SKM-1 (cell line): ENCODE data around the gene ZNF691.

Experiments
- DNase-seq: peaks from one replicate; lab custom pipeline; 2025; ENCODE audit not compliant: unreplicated experiment; lab: John Stamatoyannopoulos, UW

Gene ZNF691

DNA sequence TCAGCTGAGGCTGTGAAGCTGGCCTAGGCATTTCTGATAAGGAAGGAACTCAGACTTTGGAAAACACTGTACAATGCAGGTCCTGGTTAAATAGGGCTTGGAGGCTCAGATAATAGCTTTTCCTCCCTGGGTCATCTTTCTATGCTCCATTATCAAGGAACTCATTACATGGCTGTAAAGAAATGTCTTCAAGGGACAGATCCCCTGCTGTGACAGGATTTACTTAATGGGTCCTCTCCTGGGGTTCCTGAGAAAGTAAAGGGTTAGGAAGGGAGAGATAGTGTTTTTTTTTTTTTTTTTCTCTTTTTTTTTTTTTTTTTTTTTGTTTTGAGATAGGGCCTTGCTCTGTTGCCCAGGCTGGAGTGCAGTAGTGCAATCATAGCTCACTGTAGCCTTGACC lies 15.1 kb upstream of the ZNF691 start:
- no peak for DNase-seq

GRCh38 chr1:42832641-42833240 lies 13.7 kb upstream of the ZNF691 start:
- DNase-seq = no peak

GRCh38 chr1:42833981-42834380 lies 12.4 kb upstream of the ZNF691 start:
- DNase-seq = peak; percentile 54

- DNase-seq = no peak
Measured at GRCh38 chr1:42834803-42835202, 11.6 kb upstream of the ZNF691 start.

DNA sequence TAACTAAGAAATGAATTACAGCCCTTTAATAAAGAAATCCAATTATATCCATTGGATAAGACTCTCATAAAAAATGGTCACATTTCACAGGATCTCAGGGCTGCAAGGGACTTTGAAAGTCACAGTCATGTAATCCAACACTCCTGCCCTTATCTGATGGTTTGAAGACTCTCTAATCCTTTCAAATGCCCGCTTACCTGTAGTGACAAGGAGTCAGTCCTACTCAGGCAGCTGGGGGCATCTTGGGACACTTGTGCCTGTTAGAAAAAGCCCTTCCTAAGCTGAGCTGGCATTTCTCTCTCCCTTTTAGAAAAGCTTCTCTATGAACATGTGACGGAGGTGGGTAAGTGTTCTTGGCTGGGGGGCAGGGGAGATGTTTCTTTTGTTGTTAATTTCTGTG lies 11.0 kb upstream of the ZNF691 start:
- no peak for DNase-seq

DNA sequence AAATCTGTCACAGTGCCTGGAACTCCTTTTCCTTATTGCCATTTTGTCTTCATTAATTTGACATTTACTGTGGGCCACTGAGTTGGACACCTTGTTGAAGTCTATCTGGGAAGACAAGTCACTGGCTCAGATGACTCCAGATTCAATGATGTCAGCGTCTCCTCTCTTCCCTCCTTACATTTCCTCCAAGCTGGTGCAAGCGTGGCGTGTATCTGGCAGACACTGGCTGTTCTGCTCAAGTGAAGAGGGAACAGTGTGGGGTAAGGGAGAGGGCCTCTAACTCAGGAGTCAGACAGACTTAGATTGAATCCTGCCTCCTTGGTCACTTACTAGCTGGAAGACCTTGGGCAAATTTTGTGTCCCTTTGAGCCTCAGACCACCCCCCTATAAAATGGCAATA lies 8.7 kb upstream of the ZNF691 start:
- no peak for DNase-seq

- no peak for DNase-seq
Measured at GRCh38 chr1:42838482-42839190, 7.8 kb upstream of the ZNF691 start.

DNA sequence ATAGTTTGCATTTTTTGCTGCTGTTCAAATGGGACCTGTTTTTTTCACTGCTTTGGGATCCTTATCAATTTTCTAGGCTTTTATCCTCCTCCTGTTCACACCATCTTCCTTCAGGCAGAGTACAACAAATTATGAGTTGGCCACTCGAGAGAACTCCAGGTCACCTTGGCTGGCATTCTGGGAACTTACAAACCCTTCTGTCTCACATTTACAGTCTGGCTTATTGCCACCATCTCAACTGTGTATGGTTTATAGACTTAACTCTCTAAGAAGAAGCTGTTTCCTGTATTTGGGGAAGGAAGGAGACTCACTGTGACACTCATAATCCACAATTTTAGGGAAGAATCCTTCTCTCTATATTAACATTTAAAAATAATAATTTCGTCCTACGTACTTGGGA lies 5.4 kb upstream of the ZNF691 start:
- DNase-seq = no peak

DNA sequence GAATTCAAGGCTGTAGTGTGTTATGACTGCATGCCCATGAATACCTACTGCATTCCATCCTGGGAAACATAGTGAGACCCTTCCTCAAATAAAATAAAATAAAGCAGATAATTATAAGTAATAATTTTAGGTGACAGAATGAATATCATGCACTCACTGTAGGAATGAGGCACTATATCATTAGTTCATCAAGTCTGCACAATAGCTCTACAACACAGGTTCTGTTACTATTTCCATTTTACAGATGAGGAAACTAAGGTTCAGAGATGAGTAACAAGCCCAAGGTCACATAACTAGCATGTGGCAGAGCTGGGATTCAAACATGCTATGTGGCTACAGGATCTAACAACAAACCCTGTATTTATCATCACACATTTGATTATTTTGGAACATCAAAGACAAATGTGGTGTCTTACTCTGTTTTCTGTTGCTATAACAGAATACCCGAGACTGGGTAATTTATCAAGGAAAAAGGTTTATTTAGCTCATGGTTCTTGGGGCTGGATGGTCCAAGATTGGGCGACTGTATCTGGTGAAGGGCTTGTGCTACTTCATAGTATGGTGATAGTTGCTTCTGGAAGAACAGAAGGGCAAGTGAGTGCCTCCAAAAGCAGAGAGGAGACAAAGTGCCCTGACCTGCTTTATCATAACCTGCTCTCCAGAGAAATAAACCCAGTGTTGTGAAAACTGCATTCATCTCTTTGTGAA lies 4.8 kb upstream of the ZNF691 start:
- no peak for DNase-seq

DNA sequence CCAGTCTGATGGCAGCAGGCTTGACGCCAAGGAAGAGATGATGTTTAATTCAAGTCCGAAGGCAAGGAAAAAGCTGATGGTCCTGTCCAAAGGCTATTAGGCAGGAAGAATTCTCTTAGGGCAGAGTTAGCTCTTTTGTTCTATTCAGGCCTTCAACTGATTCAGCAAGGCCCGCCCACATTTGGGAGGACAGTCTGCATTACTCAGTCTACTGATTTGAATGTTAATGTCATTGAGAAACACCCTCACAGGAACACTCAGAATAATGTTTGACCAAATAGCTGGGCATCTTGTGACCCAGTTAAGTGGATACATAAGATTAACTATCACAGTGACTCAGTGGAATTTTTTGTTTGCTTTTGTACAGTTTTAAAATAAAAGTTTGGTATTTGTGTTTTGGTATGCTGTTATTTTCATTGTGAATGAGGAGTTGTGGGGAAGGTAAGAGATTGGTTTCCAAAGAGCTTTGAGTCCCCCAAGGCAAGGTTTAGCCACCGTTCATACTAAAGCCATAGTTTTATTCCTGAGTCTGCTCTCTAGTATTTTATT lies 1.7 kb upstream of the ZNF691 start:
- no peak for DNase-seq

DNA sequence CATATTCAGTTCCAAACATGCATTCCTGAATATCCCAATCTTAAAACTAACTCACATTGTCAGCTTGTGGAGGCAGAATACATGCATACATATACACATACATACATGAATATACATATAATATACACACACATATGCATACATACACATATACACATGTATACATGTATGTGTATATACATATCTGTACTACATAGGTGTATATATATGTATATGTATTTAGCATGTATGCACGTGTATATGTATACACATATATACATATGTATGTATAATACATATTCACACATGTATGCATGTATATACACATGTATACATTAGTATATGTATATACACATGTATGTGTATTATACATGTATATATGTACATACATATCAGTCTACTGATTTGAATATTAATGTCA lies 1.2 kb upstream of the ZNF691 start:
- DNase-seq = no peak

DNA sequence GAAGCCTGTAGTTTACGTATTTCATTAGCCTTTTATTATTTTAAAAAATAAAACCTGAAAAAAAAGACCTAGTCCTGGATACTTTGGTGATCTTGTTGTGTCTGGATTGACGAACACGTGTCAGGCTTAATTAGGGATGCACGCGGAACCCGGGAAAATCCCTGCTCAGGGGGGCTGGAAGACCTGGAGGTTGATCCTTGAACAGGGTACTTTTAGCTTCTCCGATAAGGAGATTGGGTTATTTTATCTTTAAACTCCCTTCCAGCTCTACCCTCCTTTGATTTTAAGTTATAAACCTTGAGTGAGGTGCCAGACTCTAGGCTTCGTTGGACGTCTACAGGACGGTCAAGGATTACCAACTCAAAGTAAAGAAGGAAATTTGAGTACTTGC lies 552 bp upstream of the ZNF691 start:
- no peak for DNase-seq

DNA sequence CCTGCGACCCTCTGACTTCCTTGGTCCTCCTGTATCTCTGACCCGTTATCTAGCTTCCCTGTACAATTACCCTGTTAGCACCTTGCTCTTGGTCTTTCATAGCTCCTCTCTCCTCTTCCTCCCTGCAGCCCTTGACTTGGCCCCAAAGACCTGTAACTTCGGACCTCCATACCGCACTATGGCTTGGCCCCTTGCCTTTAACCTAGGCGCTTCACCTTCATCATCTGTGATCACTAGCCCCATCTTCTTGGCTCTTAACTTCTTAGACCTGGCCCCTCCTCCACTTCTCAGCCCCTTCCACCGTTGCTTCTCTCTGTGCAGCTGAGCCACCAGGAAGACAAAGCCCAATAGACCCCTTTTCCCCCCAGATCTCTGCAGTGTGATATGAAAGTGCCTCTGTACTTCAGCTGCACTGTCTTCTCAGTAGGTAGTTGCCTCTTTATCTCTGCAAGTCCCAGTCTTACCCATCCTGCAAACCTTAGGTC lies 740 bp downstream of the ZNF691 start:
- DNase-seq = no peak

GRCh38 chr1:42847721-42848460 lies 1.5 kb downstream of the ZNF691 start:
- no peak for DNase-seq

DNA sequence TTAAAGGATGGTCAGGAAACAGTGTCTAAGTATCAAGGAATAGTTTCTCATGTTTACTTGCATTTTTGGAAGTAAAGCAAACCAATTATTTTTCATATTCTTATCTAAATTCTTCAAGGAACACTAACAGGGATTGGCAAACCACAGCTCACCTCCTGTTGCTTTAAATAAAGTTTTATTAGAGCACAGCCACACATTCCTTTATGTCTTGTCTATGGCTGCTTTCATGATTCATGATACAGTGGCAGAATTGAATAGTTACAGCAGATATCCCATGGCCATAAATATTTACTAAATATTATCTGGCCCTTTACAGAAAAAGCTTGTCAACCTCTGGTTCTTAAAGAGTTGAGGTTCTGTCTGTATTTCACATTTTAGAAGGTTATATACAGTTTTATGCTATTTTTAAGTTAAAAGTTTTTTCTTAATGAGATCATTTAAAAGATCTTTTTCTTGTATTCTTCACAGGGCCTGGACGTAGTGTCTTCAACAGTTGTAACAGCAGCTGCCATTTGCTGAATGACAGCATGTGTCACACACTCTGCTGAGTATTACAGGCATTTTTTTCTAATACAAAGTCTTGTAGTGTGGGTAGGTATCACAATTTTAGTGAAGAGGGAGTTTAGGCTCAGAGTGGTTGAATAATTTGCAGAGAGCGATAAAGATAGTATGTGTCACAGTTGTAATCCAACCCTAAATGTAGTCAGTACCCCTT lies 2.6 kb downstream of the ZNF691 start:
- no peak for DNase-seq

DNA sequence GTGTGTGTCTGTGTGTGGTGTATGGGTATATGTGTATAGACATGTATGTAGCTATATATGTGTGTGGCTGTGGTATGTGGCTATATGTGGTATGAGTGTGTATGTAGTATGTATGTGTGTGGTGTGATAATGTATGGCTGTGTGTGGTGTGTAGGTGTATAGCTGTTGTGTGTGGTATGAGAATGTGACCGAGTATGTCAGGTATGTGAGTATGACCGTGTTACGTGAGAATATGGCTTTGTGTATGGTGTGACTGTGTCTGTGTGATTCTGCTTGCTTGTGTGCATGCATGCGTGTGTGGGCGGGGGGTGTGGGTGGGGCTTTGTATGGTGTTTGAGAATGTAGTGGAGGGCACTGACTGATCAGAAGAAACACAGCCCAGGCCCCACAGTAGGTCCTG lies 3.5 kb downstream of the ZNF691 start:
- DNase-seq = no peak

- no peak for DNase-seq
Measured at GRCh38 chr1:42851420-42851819, 5.0 kb downstream of the ZNF691 start.

DNA sequence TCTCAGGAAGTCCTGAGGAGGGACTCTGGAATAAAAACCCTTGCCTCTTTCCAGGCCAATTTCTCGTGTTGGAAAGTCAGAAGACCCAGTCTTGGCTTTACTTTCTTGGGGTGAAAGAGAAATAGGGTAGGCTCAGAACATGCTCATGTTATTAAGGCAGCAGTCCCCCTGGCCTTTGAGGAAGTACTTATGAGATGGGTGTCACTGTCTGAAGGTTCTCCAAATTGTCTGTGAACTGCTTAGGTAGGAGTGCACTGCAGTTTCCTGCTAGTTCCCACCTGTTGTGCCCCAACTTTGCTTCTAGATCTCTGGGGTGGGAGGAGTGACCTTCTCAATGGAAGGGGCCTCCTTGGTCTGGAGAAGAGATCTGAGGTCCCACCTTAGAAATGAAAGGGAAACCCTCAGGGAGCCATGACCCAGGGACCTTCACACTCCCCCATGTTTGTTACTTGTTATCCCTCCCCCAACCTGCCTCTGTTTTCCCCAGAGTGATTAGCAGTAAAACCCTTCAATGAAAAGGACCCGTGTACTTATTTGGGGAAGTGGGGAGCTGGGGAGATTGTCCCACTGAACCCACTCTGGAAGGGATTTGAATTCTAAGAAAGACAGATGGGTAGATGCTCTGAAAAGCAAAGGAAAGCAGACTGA lies 5.7 kb downstream of the ZNF691 start:
- no peak for DNase-seq

DNA sequence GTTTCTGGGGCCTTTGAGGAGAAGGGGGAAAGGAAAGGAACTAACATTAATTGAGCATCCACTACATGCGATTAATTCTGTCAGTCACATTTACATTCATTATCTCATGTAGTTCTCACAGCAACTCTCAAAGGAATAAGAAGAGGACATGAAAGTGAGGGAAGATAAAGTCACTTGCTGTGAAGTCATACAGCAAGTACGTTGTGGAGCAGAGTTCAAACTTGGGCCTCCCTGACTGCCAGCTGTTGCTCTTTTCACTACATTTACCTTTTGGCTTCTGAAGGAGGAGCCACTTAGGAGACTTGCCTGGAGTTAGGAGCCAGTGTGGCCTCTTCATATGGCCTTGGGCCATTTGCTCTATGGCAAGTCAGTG lies 6.2 kb downstream of the ZNF691 start:
- no peak for DNase-seq
